ENCODE data around the gene LRRC8C. TPM values are rescaled to one million over a fixed set of nuclear protein-coding genes. Genes with fewer than 3 reads are reported as not detected.

The LRRC8C gene
- total and polyA plus RNA-seq, 2 of the 8 experiments (the other 6 are each of a cell fraction or from before 2014, with no cell fraction given): 1.1 to 2.1 TPM

DNA sequence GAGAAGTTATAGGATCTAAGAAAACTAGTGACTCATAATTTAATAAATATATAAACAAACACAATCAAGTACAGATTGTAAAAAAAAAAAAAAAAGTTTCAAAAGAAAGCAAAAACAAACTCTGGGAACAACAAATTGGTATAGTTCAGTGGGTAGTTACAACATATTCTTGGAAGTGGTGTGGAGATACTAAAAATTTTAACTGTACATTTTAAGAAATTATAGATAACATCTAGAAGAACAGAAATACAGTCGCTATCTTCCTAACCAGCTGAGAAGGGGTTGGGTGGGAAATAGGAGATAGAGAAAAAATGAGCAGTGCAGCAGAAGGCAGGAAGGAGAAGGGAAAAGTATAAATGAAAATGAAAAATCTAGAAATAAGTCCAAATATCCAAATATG lies 70.5 kb downstream of the LRRC8C start:
- Histone ChIP-seq H2AK5ac (ENCODE audit: low read depth, low read length) (no peak overlapping the region), H3K14ac (ENCODE audit: insufficient read length) (no peak overlapping the region), H2BK12ac (ENCODE audit: low read depth, low read length) (no peak overlapping the region), H2AFZ (ENCODE audit: low read length) (no peak overlapping the region), H4K20me1 (replicated peaks in 1 of 2; ENCODE audit: control insufficient read depth in 1 of 2, insufficient read depth in 2 of 2, low read length in 2 of 2) (no peaks in the 10 kb centered on the region), H2BK15ac (ENCODE audit: low read length) (no peak overlapping the region), H4K5ac (ENCODE audit: insufficient read length, low read depth, low read length) (no peak overlapping the region), H4K8ac (ENCODE audit: extremely low read depth, insufficient read depth, low read length) (no peak overlapping the region), H3K79me2 (ENCODE audit: control insufficient read depth in 1 of 2, insufficient read depth in 2 of 2, low read length in 2 of 2) (no peaks in the 10 kb centered on the region), H3K27me3 (replicated peaks in 1 of 4; ENCODE audit: control insufficient read depth in 3 of 4, extremely low read depth in 1 of 4, insufficient read depth in 3 of 4, low read length in 3 of 4) (no peaks in the 10 kb centered on the region), H3K23ac (ENCODE audit: insufficient read length) (no peak overlapping the region), H3K4ac (replicated peaks; ENCODE audit: insufficient read length, low read depth, low read length) (no peak overlapping the region), H3K4me3 (ENCODE audit: extremely low read depth in 1 of 4, insufficient read depth in 2 of 4, low read depth in 3 of 4, low read length in 4 of 4) (no peak overlapping the region), H3K9me3 (ENCODE audit: insufficient read depth in 2 of 2, low read depth in 1 of 2, low read length in 1 of 2) (no peaks in the 10 kb centered on the region), H4K91ac (replicated peaks; ENCODE audit: insufficient read length, low read length) (no peak overlapping the region), H2BK5ac (ENCODE audit: low read depth, low read length) (no peak overlapping the region), H3K9ac (replicated peaks in 1 of 4; ENCODE audit: extremely low read depth in 1 of 4, low read depth in 3 of 4, low read length in 3 of 4) (no peak overlapping the region), H3K36me3 (ENCODE audit: control insufficient read depth in 2 of 4, insufficient read depth in 4 of 4, low read length in 3 of 4) (no peaks in the 10 kb centered on the region), H2BK20ac (ENCODE audit: low read length) (no peak overlapping the region), H3K23me2 (ENCODE audit: low read depth, low read length) (no peaks in the 10 kb centered on the region), H3K56ac (replicated peaks; ENCODE audit: insufficient read length, low read depth, low read length) (no peak overlapping the region), H3K4me1 (replicated peaks in 1 of 4; ENCODE audit: control insufficient read depth in 3 of 4, insufficient read depth in 4 of 4, low read length in 3 of 4) (no peaks in the 10 kb centered on the region), H3K18ac (ENCODE audit: extremely low read depth, low read length) (no peak overlapping the region), H2BK120ac (replicated peaks; ENCODE audit: low read depth, low read length) (no peak overlapping the region), H3K4me2 (ENCODE audit: insufficient read depth in 1 of 2, low read depth in 2 of 2, low read length in 2 of 2) (no peak overlapping the region), H3K27ac (ENCODE audit: low read depth, low read length) (no peak overlapping the region), H3K79me1 (ENCODE audit: low read depth, low read length) (no peaks in the 10 kb centered on the region)
- 83% methylated on average over 1 of the region's 1 CpG; no CpG with 5 or more reads in 1 of the 2 experiments for WGBS, 2 experiments (ENCODE audit: extremely low coverage in 1 of 2, insufficient coverage in 1 of 2, insufficient read length in 1 of 2, insufficient replicate concordance in 2 of 2, low coverage in 1 of 2, low lambda C conversion rate in 2 of 2, missing lambda C conversion rate in 1 of 2)
- ChIA-PET CTCF (ENCODE audit: partially characterized antibody) (interaction anchor here (1.0 kb wide), 1 partner anchor 60 kb away, joined by 3 read pairs; no protein-coding TSS in a partner anchor), POLR2A (ENCODE audit: partially characterized antibody) (no interaction called here)
- FAIRE-seq (no peak), DNase-seq (ENCODE audit: low read depth in 1 of 2, low spot score in 2 of 2) (no peak)
- no peak for TF ChIP-seq POLR2AphosphoS5 (IDR thresholded peaks at IDR 0.05; ENCODE audit: low read depth, low read length)

Data from H1 (cell line).